Measurements from ENCODE around the gene ZEB2. TPM values are rescaled to one million over a fixed set of nuclear protein-coding genes. Genes with fewer than 3 reads are reported as not detected.

Gene ZEB2
- total and polyA plus RNA-seq, 10 of the 15 experiments (the other 5 are each of a cell fraction or from before 2014, with no cell fraction given), result 0.14 to 3.2 (median 0.84) TPM

GRCh38 chr2:144407262-144407661, 112.7 kb downstream of the ZEB2 start (continued):
- TF ChIP-seq YBX1 (IDR thresholded peaks at IDR 0.05) (no peak), MYC (IDR thresholded peaks at IDR 0.05; ENCODE audit: insufficient read depth, insufficient read length, insufficient replicate concordance, low read length, severe bottlenecking) (no peak), PRDM15 (CRISPR knock-in tag; IDR thresholded peaks at IDR 0.05) (no peak), GABPA (IDR thresholded peaks at IDR 0.05; ENCODE audit: low read depth) (no peak), FOS (IDR thresholded peaks at IDR 0.05; ENCODE audit: borderline replicate concordance, extremely low read depth, insufficient read length) (no peak), CHD2 (IDR thresholded peaks at IDR 0.05; ENCODE audit: borderline replicate concordance, low read depth, low read length) (no peak), ZBTB40 (IDR thresholded peaks at IDR 0.05; ENCODE audit: borderline replicate concordance) (no peak), SREBF2 (IDR thresholded peaks at IDR 0.05; ENCODE audit: low read length) (no peak)

Measured in GM12878 (cell line).